Measurements from ENCODE around the gene GORASP1.

Gene GORASP1

GRCh38 chr3:39124876-39125840 lies 17.7 kb upstream of the GORASP1 start:
- FAIRE-seq, result no peak

GRCh38 chr3:39122813-39123212 lies 15.4 kb upstream of the GORASP1 start:
- no peak for FAIRE-seq

GRCh38 chr3:39121621-39122020 lies 14.2 kb upstream of the GORASP1 start:
- no peak for FAIRE-seq

GRCh38 chr3:39118931-39119660 lies 11.7 kb upstream of the GORASP1 start:
- FAIRE-seq, result no peak

GRCh38 chr3:39118079-39118478 lies 10.7 kb upstream of the GORASP1 start:
- no peak for FAIRE-seq

- no peak for FAIRE-seq
These were observed 8.4 kb upstream of the GORASP1 start for GRCh38 chr3:39115870-39116269.

GRCh38 chr3:39114456-39114855 lies 7.0 kb upstream of the GORASP1 start:
- FAIRE-seq, result no peak

- no peak for FAIRE-seq
These were observed 5.9 kb upstream of the GORASP1 start for GRCh38 chr3:39113291-39113690.

GRCh38 chr3:39112535-39112934 lies 5.1 kb upstream of the GORASP1 start:
- FAIRE-seq, result no peak

- no peak for FAIRE-seq
These were observed 4.7 kb upstream of the GORASP1 start for GRCh38 chr3:39112113-39112512.

GRCh38 chr3:39110041-39110639 lies 2.7 kb upstream of the GORASP1 start:
- FAIRE-seq, result no peak

- no peak for FAIRE-seq
These were observed 1.7 kb upstream of the GORASP1 start for GRCh38 chr3:39109086-39109485.

GRCh38 chr3:39108200-39108710 lies 828 bp upstream of the GORASP1 start:
- FAIRE-seq, result no peak

GRCh38 chr3:39106851-39107387 lies 508 bp downstream of the GORASP1 start:
- no peak for FAIRE-seq

- FAIRE-seq, result no peak
These were observed 1.1 kb downstream of the GORASP1 start for GRCh38 chr3:39106281-39106811.

GRCh38 chr3:39105687-39106063 lies 1.8 kb downstream of the GORASP1 start:
- FAIRE-seq, result no peak

- no peak for FAIRE-seq
These were observed 2.3 kb downstream of the GORASP1 start for GRCh38 chr3:39104961-39105686.

GRCh38 chr3:39103791-39104552 lies 3.5 kb downstream of the GORASP1 start:
- FAIRE-seq, result no peak

- FAIRE-seq, result no peak
These were observed 4.1 kb downstream of the GORASP1 start for GRCh38 chr3:39103324-39103693.

- FAIRE-seq, result no peak
These were observed 4.7 kb downstream of the GORASP1 start for GRCh38 chr3:39102504-39103323.
